ENCODE results near the gene PLEKHG5.

- TF ChIP-seq CTCF (IDR thresholded peaks at IDR 0.05), result no peak
- no peak for TF ChIP-seq POLR2A (IDR thresholded peaks at IDR 0.05)
Measured at GRCh38 chr1:6491480-6491962, at the start of gene PLEKHG5.
